A673 (cell line): ENCODE results near the gene DOCK10. TPM values are rescaled to one million over a fixed set of nuclear protein-coding genes. Genes with fewer than 3 reads are reported as not detected.

Experiments used
- BruUV-seq: library from RNA; stranded (reverse); fragments of 400-500 nt; replicated peaks from 2 replicates; lab custom pipeline; 2021; lab: Mats Ljungman, UMichigan
- CTCF ChIA-PET: fragments of 300-600 bp; sonication (Branson Sonifier 250); formaldehyde crosslinking; loops from one replicate; lab custom pipeline; 2022; ENCODE audit warnings: antibody characterized with exemption; lab: Charles Lee
- POLR2A ChIA-PET: fragments of 300-600 bp; sonication (Branson Sonifier 250); formaldehyde crosslinking; loops from one replicate; lab custom pipeline; 2022; ENCODE audit warnings: antibody characterized with exemption; ENCODE audit not compliant: low non-redundant PET; lab: Charles Lee
- DNase-seq: peaks from one replicate; pipeline ENCODE4 v3.0.0-alpha.2; 2015; ENCODE audit warnings: low spot score
- H3K27ac ChIP-seq: fragments of 200-600 bp; sonication (generic); 2 replicates; pipeline ENCODE4 v1.5.1; 2016; ENCODE audit warnings: mixed run types, low read depth, mild to moderate bottlenecking, mixed read lengths, antibody characterized with exemption, low read length; ENCODE audit not compliant: poor library complexity, severe bottlenecking
- H3K27me3 ChIP-seq: fragments of 200-600 bp; sonication (generic); replicated peaks from 2 replicates; pipeline ENCODE4 v1.6.1; 2017; ENCODE audit warnings: mixed run types, low read depth, mild to moderate bottlenecking, mixed read lengths, antibody characterized with exemption, low read length; ENCODE audit not compliant: insufficient read depth, poor library complexity
- H3K36me3 ChIP-seq: fragments of 200-600 bp; sonication (generic); 2 replicates; pipeline ENCODE4 v1.6.1; 2016; ENCODE audit warnings: mixed run types, mild to moderate bottlenecking, mixed read lengths, antibody characterized with exemption, low read length; ENCODE audit not compliant: insufficient read depth, poor library complexity, severe bottlenecking
- H3K4me1 ChIP-seq: fragments of 200-600 bp; sonication (generic); 2 replicates; pipeline ENCODE4 v1.6.1; 2017; ENCODE audit warnings: mixed run types, mild to moderate bottlenecking, mixed read lengths, antibody characterized with exemption, low read length; ENCODE audit not compliant: insufficient read depth, poor library complexity, severe bottlenecking
- H3K4me3 ChIP-seq: fragments of 200-600 bp; sonication (generic); 2 replicates; pipeline ENCODE4 v1.5.1; 2016; ENCODE audit warnings: low read depth, mixed run types, mild to moderate bottlenecking, mixed read lengths, low read length; ENCODE audit not compliant: poor library complexity, severe bottlenecking
- H3K9me3 ChIP-seq: fragments of 200-600 bp; sonication (generic); 2 replicates; pipeline ENCODE4 v1.6.1; 2016; ENCODE audit warnings: mixed run types, low read depth, mild to moderate bottlenecking, mixed read lengths, antibody characterized with exemption, low read length; ENCODE audit not compliant: poor library complexity, severe bottlenecking
- EZH2 ChIP-seq: fragments of 200-600 bp; sonication (generic); IDR thresholded peaks from 2 replicates; pipeline ENCODE4 v1.6.1; 2017; ENCODE audit warnings: borderline replicate concordance, low read depth, mild to moderate bottlenecking, mixed read lengths, antibody characterized with exemption, low read length; ENCODE audit not compliant: poor library complexity, severe bottlenecking
- intact Hi-C: fragments of 100-400 bp; cut with micrococcal nuclease; formaldehyde crosslinking; loops from one replicate; pipeline ENCODE4 v1.10.0; 2022; ENCODE audit not compliant: unreplicated experiment
- total RNA-seq: library from RNA; stranded (reverse); gene quantifications from 2 replicates; pipeline ENCODE4 v1.2.3, GENCODE V29; 2021
- TF ChIP-seq, protein P1 (sequence below): fragments of 300-800, 200-600 bp; sonication (generic); conservative IDR thresholded peaks from 2 replicates; pipeline ENCODE4 v1.5.1; 2017; ENCODE audit warnings: low read depth, mild to moderate bottlenecking, antibody characterized with exemption, low read length, moderate library complexity, mixed read lengths

DOCK10 gene
- total RNA-seq, 1 experiment from 2014 or later: 5.1 TPM

- no peak for DNase-seq
- intact Hi-C loops: no loop called here
- no TSS peak for BruUV-seq
- Histone ChIP-seq H3K4me3 (no peak overlapping the region), H3K36me3 (no peaks in the 10 kb centered on the region), H3K9me3 (no peaks in the 10 kb centered on the region), H3K4me1 (peaks cover 4% of the 10 kb centered on the region), H3K27ac (no peak overlapping the region), H3K27me3 (no peaks in the 10 kb centered on the region)
- ChIA-PET CTCF (no interaction called here), POLR2A (no interaction called here)
- TF ChIP-seq, protein P1, sequence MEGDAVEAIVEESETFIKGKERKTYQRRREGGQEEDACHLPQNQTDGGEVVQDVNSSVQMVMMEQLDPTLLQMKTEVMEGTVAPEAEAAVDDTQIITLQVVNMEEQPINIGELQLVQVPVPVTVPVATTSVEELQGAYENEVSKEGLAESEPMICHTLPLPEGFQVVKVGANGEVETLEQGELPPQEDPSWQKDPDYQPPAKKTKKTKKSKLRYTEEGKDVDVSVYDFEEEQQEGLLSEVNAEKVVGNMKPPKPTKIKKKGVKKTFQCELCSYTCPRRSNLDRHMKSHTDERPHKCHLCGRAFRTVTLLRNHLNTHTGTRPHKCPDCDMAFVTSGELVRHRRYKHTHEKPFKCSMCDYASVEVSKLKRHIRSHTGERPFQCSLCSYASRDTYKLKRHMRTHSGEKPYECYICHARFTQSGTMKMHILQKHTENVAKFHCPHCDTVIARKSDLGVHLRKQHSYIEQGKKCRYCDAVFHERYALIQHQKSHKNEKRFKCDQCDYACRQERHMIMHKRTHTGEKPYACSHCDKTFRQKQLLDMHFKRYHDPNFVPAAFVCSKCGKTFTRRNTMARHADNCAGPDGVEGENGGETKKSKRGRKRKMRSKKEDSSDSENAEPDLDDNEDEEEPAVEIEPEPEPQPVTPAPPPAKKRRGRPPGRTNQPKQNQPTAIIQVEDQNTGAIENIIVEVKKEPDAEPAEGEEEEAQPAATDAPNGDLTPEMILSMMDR: no peak
- TF ChIP-seq EZH2: no peak
Observed at GRCh38 chr2:224885291-224885690, 157.0 kb downstream of the DOCK10 start.

DNA sequence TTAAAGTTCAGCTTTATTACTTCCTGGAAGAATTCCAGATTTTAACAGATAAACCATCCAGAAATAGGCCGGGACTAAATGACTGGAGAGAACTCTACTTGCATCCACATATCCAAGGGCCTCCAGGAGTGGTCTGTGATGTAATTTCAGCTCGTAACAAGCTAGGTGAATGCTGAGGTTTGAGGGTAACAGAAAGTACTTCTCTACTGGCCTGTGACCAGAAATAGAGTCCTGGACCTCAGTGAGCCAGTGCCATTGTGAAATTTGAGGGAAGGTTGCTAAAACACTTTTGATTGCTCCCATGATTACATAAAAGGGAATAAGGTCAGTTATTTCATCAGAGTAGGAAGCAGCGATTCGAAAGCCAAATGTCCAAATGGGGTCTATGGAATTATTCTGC is 158.1 kb downstream of the DOCK10 start:
- intact Hi-C loops: no loop called here
- no peaks in the 10 kb centered on the region for H3K36me3 ChIP-seq
- no peaks in the 10 kb centered on the region for H3K9me3 ChIP-seq
- no peak for DNase-seq
- no TSS peak for BruUV-seq
- H3K27ac ChIP-seq: no peak overlapping the region
- CTCF ChIA-PET: no interaction called here
- POLR2A ChIA-PET: no interaction called here
- H3K27me3 ChIP-seq: no peaks in the 10 kb centered on the region
- TF ChIP-seq, protein P1: no peak
- TF ChIP-seq EZH2: no peak
- H3K4me1 ChIP-seq: peaks cover 4% of the 10 kb centered on the region
- no peak overlapping the region for H3K4me3 ChIP-seq

GRCh38 chr2:224883700-224884099 is 158.6 kb downstream of the DOCK10 start:
- CTCF ChIA-PET: no interaction called here
- TF ChIP-seq, protein P1: no peak
- TF ChIP-seq EZH2: no peak
- no peaks in the 10 kb centered on the region for H3K36me3 ChIP-seq
- H3K27me3 ChIP-seq: no peaks in the 10 kb centered on the region
- intact Hi-C loops: no loop called here
- H3K4me1 ChIP-seq: peaks cover 4% of the 10 kb centered on the region
- no peaks in the 10 kb centered on the region for H3K9me3 ChIP-seq
- H3K4me3 ChIP-seq: no peak overlapping the region
- no peak overlapping the region for H3K27ac ChIP-seq
- no TSS peak for BruUV-seq
- no peak for DNase-seq
- POLR2A ChIA-PET: no interaction called here
